ENCODE results near the gene MARS2.

The MARS2 gene

DNA sequence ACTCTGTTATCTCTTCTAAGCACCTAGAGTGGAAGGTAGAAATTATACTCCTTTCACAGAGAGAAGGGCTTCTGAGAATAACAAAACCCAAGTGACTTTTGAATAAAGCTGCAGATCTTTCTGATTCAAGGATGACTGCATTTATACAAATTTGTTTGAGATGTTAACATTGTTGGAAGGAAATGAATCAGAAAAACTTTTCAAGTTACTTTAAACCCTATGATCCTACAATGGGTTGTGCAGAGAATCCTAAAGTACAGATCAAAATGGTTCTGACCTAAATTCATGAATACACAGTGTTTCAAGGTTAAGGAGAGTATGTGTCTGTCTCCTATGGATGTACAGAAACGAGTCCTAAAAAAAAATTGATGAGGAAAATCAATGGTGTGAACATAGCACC, 31.6 kb upstream of the MARS2 start:
- H3K9ac ChIP-seq = no peak overlapping the region
- H3K27ac ChIP-seq = no peak overlapping the region
- H3K27me3 ChIP-seq (ENCODE audit: insufficient read depth, low read depth) = no peaks in the 10 kb centered on the region
- TF ChIP-seq, protein P1, sequence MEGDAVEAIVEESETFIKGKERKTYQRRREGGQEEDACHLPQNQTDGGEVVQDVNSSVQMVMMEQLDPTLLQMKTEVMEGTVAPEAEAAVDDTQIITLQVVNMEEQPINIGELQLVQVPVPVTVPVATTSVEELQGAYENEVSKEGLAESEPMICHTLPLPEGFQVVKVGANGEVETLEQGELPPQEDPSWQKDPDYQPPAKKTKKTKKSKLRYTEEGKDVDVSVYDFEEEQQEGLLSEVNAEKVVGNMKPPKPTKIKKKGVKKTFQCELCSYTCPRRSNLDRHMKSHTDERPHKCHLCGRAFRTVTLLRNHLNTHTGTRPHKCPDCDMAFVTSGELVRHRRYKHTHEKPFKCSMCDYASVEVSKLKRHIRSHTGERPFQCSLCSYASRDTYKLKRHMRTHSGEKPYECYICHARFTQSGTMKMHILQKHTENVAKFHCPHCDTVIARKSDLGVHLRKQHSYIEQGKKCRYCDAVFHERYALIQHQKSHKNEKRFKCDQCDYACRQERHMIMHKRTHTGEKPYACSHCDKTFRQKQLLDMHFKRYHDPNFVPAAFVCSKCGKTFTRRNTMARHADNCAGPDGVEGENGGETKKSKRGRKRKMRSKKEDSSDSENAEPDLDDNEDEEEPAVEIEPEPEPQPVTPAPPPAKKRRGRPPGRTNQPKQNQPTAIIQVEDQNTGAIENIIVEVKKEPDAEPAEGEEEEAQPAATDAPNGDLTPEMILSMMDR (conservative IDR thresholded peaks at IDR 0.05; ENCODE audit: low read depth, low read length) = no peak
- H3K4me2 ChIP-seq = no peak overlapping the region
- no peaks in the 10 kb centered on the region for H3K36me3 ChIP-seq (ENCODE audit: insufficient read depth)
- H3K4me3 ChIP-seq (IDR thresholded peaks at IDR 0.05; ENCODE audit: insufficient read depth, low read depth, low read length) = no peak overlapping the region
- H4K20me1 ChIP-seq (ENCODE audit: insufficient read depth) = no peaks in the 10 kb centered on the region
- peaks cover 7% of the 10 kb centered on the region for H3K4me1 ChIP-seq (ENCODE audit: low read depth, poor library complexity, severe bottlenecking)
- H3K79me2 ChIP-seq (ENCODE audit: insufficient read depth, low read depth) = no peaks in the 10 kb centered on the region
- H2AFZ ChIP-seq (ENCODE audit: low read depth) = no peak overlapping the region

DNA sequence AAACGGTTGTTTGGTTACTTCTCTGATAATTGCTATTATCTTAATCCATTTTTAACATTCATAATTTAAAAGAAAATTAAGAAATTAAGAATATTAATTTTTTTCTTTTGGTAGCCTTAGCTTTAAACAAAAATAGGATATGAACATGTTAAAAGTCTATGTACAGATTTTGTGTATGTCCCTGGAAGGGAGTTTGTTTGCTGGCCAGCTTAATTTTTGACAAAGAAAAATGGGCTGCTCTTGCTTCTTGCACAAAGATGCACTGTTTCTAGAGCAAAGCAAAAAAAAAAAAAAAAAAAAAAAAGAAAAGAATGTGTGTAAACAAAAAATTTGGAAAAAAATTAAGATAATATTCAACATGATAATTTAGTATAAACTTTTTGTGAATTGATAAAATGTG, 31.1 kb upstream of the MARS2 start:
- TF ChIP-seq, protein P1 (conservative IDR thresholded peaks at IDR 0.05; ENCODE audit: low read depth, low read length) = no peak
- Histone ChIP-seq H3K9ac (no peak overlapping the region), H3K36me3 (ENCODE audit: insufficient read depth) (no peaks in the 10 kb centered on the region), H3K27ac (no peak overlapping the region), H3K27me3 (ENCODE audit: insufficient read depth, low read depth) (no peaks in the 10 kb centered on the region), H3K4me3 (IDR thresholded peaks at IDR 0.05; ENCODE audit: insufficient read depth, low read depth, low read length) (no peak overlapping the region), H3K4me1 (ENCODE audit: low read depth, poor library complexity, severe bottlenecking) (peaks cover 3% of the 10 kb centered on the region), H3K79me2 (ENCODE audit: insufficient read depth, low read depth) (no peaks in the 10 kb centered on the region), H2AFZ (ENCODE audit: low read depth) (no peak overlapping the region), H4K20me1 (ENCODE audit: insufficient read depth) (no peaks in the 10 kb centered on the region), H3K4me2 (no peak overlapping the region)

DNA sequence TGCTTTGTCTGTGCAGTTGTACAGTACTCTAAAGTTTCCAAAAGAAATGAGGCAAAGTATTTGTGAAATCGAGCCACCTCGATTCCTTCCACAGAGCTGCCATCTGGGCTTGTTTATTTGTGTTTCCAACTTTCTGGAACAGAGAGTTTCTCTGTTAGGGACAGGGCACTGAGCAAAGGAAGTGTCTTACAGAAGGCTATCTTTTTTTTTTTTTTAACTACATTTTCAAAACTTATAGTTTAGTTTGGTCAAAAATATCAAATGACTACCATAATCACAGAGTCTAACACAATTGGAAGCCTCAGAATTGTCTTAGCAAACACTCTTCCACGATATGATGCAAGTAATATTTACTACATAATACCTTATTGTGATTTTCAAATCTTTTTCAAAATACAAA, 30.6 kb upstream of the MARS2 start:
- Histone ChIP-seq H3K4me2 (no peak overlapping the region), H3K27ac (no peak overlapping the region), H2AFZ (ENCODE audit: low read depth) (no peak overlapping the region), H3K79me2 (ENCODE audit: insufficient read depth, low read depth) (no peaks in the 10 kb centered on the region), H3K9ac (no peak overlapping the region), H3K27me3 (ENCODE audit: insufficient read depth, low read depth) (no peaks in the 10 kb centered on the region), H3K4me3 (IDR thresholded peaks at IDR 0.05; ENCODE audit: insufficient read depth, low read depth, low read length) (no peak overlapping the region), H3K4me1 (ENCODE audit: low read depth, poor library complexity, severe bottlenecking) (no peaks in the 10 kb centered on the region), H4K20me1 (ENCODE audit: insufficient read depth) (no peaks in the 10 kb centered on the region), H3K36me3 (ENCODE audit: insufficient read depth) (no peaks in the 10 kb centered on the region)
- TF ChIP-seq, protein P1 (conservative IDR thresholded peaks at IDR 0.05; ENCODE audit: low read depth, low read length) = no peak

DNA sequence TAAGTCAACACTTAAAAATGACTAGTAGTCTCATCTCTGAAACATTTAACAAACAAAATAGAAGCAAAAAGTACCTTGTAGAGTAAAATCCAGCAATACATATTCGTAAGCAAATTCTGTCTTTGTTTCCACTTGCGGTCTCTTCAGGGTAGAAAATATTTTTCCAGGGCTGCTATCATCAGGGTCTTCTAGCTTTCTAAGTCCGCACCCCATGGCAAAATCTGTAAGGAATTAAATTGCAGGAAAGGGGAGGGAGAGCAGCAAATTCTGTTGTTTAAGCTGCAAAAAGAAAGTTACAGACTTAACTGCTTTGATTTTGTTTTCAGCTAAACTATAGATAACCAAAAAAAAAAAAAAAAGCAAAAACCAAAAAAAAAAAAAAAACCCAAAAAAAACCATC, 29.9 kb upstream of the MARS2 start, which contains the start of gene RFTN2:
Gene RFTN2, minus strand, starts transcription at position 342 of the 400 bp plus-strand sequence. Its CDS starts 129 bp downstream, at position 213.
- H3K9ac ChIP-seq = no peak within 1 kb of the TSS
- TF ChIP-seq, protein P1 (conservative IDR thresholded peaks at IDR 0.05; ENCODE audit: low read depth, low read length) = no peak
- H3K4me1 ChIP-seq (ENCODE audit: low read depth, poor library complexity, severe bottlenecking) = no peaks in the 10 kb centered on the region
- no peaks in the 10 kb centered on the region for H3K27me3 ChIP-seq (ENCODE audit: insufficient read depth, low read depth)
- H3K27ac ChIP-seq = no peak within 1 kb of the TSS
- H3K79me2 ChIP-seq (ENCODE audit: insufficient read depth, low read depth) = no peaks in the 10 kb centered on the region
- H4K20me1 ChIP-seq (ENCODE audit: insufficient read depth) = no peaks in the 10 kb centered on the region
- H3K4me3 ChIP-seq (IDR thresholded peaks at IDR 0.05; ENCODE audit: insufficient read depth, low read depth, low read length) = no peak within 1 kb of the TSS
- no peak within 1 kb of the TSS for H2AFZ ChIP-seq (ENCODE audit: low read depth)
- H3K4me2 ChIP-seq = no peak within 1 kb of the TSS
- H3K36me3 ChIP-seq (ENCODE audit: insufficient read depth) = no peaks in the 10 kb centered on the region

Measured in KMS-11 (cell line).